Measurements from ENCODE around the gene BTG4. TPM values are rescaled to one million over a fixed set of nuclear protein-coding genes. Genes with fewer than 3 reads are reported as not detected.

Gene BTG4
- total RNA-seq, 1 donor from 2014 or later: 0.38 TPM

DNA sequence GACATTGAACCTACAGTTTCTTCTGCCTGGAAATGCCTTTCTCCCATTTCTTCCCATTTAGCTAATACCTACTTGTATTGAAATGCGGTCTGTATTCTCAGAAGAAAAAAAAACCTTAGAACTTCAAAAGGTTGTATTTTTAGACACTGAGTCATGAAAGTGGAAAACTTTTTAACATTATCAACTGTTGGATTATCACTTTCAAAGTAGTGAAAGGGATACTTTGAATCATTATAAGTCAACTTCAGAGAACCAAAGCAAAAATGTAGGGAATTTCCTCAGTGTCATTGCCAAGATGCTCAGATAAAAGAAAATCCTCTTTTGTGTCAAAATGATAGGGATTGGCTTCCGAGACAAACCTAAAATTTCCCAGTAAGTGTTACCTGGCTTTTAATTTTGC is 8.9 kb upstream of the BTG4 start:
- TF ChIP-seq, protein P1, sequence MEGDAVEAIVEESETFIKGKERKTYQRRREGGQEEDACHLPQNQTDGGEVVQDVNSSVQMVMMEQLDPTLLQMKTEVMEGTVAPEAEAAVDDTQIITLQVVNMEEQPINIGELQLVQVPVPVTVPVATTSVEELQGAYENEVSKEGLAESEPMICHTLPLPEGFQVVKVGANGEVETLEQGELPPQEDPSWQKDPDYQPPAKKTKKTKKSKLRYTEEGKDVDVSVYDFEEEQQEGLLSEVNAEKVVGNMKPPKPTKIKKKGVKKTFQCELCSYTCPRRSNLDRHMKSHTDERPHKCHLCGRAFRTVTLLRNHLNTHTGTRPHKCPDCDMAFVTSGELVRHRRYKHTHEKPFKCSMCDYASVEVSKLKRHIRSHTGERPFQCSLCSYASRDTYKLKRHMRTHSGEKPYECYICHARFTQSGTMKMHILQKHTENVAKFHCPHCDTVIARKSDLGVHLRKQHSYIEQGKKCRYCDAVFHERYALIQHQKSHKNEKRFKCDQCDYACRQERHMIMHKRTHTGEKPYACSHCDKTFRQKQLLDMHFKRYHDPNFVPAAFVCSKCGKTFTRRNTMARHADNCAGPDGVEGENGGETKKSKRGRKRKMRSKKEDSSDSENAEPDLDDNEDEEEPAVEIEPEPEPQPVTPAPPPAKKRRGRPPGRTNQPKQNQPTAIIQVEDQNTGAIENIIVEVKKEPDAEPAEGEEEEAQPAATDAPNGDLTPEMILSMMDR (IDR thresholded peaks at IDR 0.05): no peak
- no peaks in the 10 kb centered on the region for H3K4me1 ChIP-seq
- ATAC-seq (no peak), DNase-seq (no peak)
- H3K4me3 ChIP-seq: no peak overlapping the region
- no peaks in the 10 kb centered on the region for H3K36me3 ChIP-seq
- no peaks in the 10 kb centered on the region for H3K27me3 ChIP-seq (ENCODE audit: low read depth)
- H3K27ac ChIP-seq: no peak overlapping the region
- H3K9me3 ChIP-seq: no peaks in the 10 kb centered on the region
- intact Hi-C loops (cut with DNase I): no loop called here

- ATAC-seq: no peak
- TF ChIP-seq, protein P1 (IDR thresholded peaks at IDR 0.05): no peak
- intact Hi-C loops (cut with DNase I): no loop called here
- Histone ChIP-seq H3K4me3 (no peak overlapping the region), H3K27ac (no peak overlapping the region), H3K27me3 (ENCODE audit: low read depth) (no peaks in the 10 kb centered on the region), H3K9me3 (no peaks in the 10 kb centered on the region), H3K4me1 (no peaks in the 10 kb centered on the region), H3K36me3 (no peaks in the 10 kb centered on the region)
- no peak for DNase-seq
Measured at GRCh38 chr11:111520560-111520959, 8.4 kb upstream of the BTG4 start.

GRCh38 chr11:111518668-111519067 is 6.5 kb upstream of the BTG4 start:
- TF ChIP-seq, protein P1 (IDR thresholded peaks at IDR 0.05): no peak
- Histone ChIP-seq H3K4me1 (no peaks in the 10 kb centered on the region), H3K9me3 (no peaks in the 10 kb centered on the region), H3K27ac (no peak overlapping the region), H3K36me3 (no peaks in the 10 kb centered on the region), H3K27me3 (ENCODE audit: low read depth) (peaks cover 13% of the 10 kb centered on the region), H3K4me3 (no peak overlapping the region)
- DNase-seq (no peak), ATAC-seq (no peak)
- intact Hi-C loops (cut with DNase I): no loop called here

DNA sequence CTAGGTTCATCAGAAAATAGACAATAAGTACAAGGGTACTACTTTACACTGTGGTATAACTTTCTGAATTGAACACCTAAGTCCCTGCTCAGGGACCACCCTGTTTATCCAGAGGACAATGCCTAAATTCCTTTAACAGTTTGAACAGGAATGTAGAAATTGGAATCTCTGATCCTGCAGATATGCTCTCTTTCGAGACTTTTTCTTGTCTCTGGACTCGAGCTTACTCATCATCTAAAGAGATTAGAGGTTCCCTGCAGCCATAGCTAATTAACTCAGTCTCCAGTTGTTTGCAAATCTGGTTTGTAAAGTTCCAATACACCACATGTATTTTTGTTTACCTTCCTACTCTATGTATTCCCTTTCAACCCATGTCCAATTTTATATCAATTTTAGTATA is 3.4 kb upstream of the BTG4 start:
- Histone ChIP-seq H3K36me3 (no peaks in the 10 kb centered on the region), H3K4me3 (no peak overlapping the region), H3K27me3 (ENCODE audit: low read depth) (peaks cover 40% of the 10 kb centered on the region), H3K9me3 (no peaks in the 10 kb centered on the region), H3K27ac (no peak overlapping the region), H3K4me1 (peaks cover 7% of the 10 kb centered on the region)
- no peak for ATAC-seq
- TF ChIP-seq, protein P1 (IDR thresholded peaks at IDR 0.05): no peak
- DNase-seq: no peak
- intact Hi-C loops (cut with DNase I): no loop called here

DNA sequence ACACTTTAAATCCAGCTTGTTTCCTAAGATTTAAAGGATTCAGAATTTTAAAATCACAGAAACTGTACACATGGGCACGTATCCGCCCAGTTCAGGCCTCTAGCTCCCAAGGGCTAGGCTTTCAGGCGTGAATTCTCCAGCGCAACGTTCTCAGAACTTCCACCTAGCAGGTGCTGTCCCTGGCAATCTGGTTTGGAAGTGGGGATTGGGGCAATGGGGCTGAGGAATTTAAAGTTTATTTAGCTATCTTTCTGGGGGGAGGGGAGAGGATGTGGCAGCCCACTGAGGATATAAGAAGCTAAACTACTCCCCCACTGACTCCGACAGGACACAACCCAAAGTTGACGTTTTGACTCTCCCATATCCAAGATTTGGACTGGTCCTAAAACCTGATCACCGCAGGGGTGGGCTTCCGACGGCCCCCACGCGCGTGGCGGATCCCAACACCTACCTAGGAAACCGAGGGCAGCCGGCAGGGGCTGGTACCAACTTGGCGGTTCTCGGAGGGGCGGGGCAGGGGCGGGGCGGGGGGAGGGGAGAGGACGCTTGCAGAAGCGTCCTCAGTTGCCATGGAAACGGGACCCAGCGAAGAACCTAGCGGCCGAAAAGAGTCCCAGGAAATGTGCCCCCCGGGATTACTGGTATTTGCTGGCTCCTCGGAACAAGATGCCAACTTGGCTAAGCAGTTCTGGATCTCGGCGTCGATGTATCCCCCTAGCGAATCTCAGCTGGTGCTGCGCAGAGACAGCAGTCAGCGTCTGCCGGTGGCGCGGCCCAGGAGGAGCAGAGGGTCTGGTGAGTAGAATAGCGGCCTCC is 2.2 kb upstream of the BTG4 start, which contains the start of gene HOATZ:
Gene HOATZ, plus strand, starts transcription at position 563 of the 816 bp plus-strand sequence. Its CDS starts 7 bp downstream, at position 570.
- TF ChIP-seq, protein P1 (IDR thresholded peaks at IDR 0.05): no peak
- Histone ChIP-seq H3K27ac (no peak within 1 kb of the TSS), H3K36me3 (no peaks in the 10 kb centered on the region), H3K4me3 (no peak within 1 kb of the TSS), H3K9me3 (no peaks in the 10 kb centered on the region), H3K4me1 (peaks cover 7% of the 10 kb centered on the region), H3K27me3 (ENCODE audit: low read depth) (peaks cover 41% of the 10 kb centered on the region)
- intact Hi-C loops (cut with DNase I): no loop called here
- DNase-seq: peak; percentile 48
- ATAC-seq: peak in 1 of 2 donors; percentile 14

Measured in lower lobe of right lung (tissue), 2 donors.